HCT116 (cell line): ENCODE data around the gene ATP6V0B. TPM values are rescaled to one million over a fixed set of nuclear protein-coding genes. Genes with fewer than 3 reads are reported as not detected.

Experiments used
- ATAC-seq: fragments of 200-7000 bp; cut with Tn5 transposase; 2 replicates; pipeline ENCODE4 v1.9.1; 2020; ENCODE audit warnings: mild to moderate bottlenecking, moderate library complexity
- BruUV-seq: library from RNA; stranded (reverse); fragments of 400-500 nt; replicated peaks from 2 replicates; lab custom pipeline; 2021; lab: Mats Ljungman, UMichigan
- CTCF ChIA-PET: fragments of 300-600 bp; sonication (Branson Sonifier 250); formaldehyde crosslinking; loops from one replicate; lab custom pipeline; 2021; ENCODE audit warnings: antibody characterized with exemption; lab: Charles Lee
- POLR2A ChIA-PET: fragments of 300-600, 350-600 bp; sonication (Branson Sonifier 250); formaldehyde crosslinking; loops from one replicate; lab custom pipeline; 2021; ENCODE audit warnings: antibody characterized with exemption; lab: Charles Lee
- RAD21 ChIA-PET, 2 experiments: fragments of 300-600 bp; sonication (Branson Sonifier 250); formaldehyde crosslinking; loops; one replicate each; lab custom pipeline; 2023; ENCODE audit warnings: low total read pairs in 2 of 2; ENCODE audit not compliant: uncharacterized antibody in 2 of 2, unreplicated experiment in 2 of 2, low non-redundant PET in 1 of 2; lab: Charles Lee
- DNase-seq: peaks from one replicate; pipeline ENCODE4 v3.0.0-alpha.2; 2010; ENCODE audit warnings: low read depth, low spot score
- H2AFZ ChIP-seq: fragments of 200-600 bp; shearing (Covaris generic), sonication (generic); 2 replicates; pipeline ENCODE4 v1.6.1; 2017; ENCODE audit warnings: low read depth, mixed run types, mixed read lengths, antibody characterized with exemption, low read length; ENCODE audit not compliant: poor library complexity, severe bottlenecking
- H3K27ac ChIP-seq: 2 replicates; pipeline ENCODE4 v1.5.1; 2012; ENCODE audit warnings: low read depth, low read length
- H3K27me3 ChIP-seq: fragments of 200-600 bp; sonication (generic); 2 replicates; pipeline ENCODE4 v1.6.1; 2016; ENCODE audit warnings: mixed run types, low read length, mixed read lengths; ENCODE audit not compliant: insufficient read depth
- H3K36me3 ChIP-seq, 2 experiments: fragments of 200-500 bp in 1 of 2; fragments of 200-600 bp in 1 of 2; sonication (Bioruptor generic) in 1 of 2; sonication (generic) in 1 of 2; 2 replicates each; pipeline versions ENCODE4 v1.5.1 to v1.6.1; 2014 to 2016; ENCODE audit warnings: low read length in 2 of 2, inconsistent platforms in 1 of 2, mixed read lengths in 1 of 2, mixed run types in 1 of 2; ENCODE audit not compliant: insufficient read depth in 2 of 2, control insufficient read depth in 1 of 2
- H3K4me1 ChIP-seq, 2 experiments: fragments of 200-600 bp in 1 of 2; sonication (generic) in 1 of 2; 2 replicates each; pipeline versions ENCODE4 v1.5.1 to v1.6.1; 2012 to 2017; ENCODE audit warnings: low read length in 2 of 2, inconsistent platforms in 1 of 2, mild to moderate bottlenecking in 1 of 2, mixed read lengths in 1 of 2, mixed run types in 1 of 2, moderate library complexity in 1 of 2; ENCODE audit not compliant: insufficient read depth in 2 of 2, control insufficient read depth in 1 of 2
- H3K4me2 ChIP-seq: fragments of 200-600 bp; sonication (generic); 2 replicates; pipeline ENCODE4 v1.6.1; 2017; ENCODE audit warnings: mixed run types, low read length, mixed read lengths
- H3K4me3 ChIP-seq, 2 experiments: fragments of 200-600 bp in 1 of 2; sonication (generic) in 1 of 2; replicated peaks in 1 of 2; 2 replicates each; pipeline ENCODE4 v1.5.1; 2011 to 2016; ENCODE audit warnings: low read length in 2 of 2, control low read depth in 1 of 2, low read depth in 1 of 2, mild to moderate bottlenecking in 1 of 2, mixed read lengths in 1 of 2, mixed run types in 1 of 2
- H3K79me2 ChIP-seq: fragments of 200-600 bp; sonication (generic); 2 replicates; pipeline ENCODE4 v1.6.1; 2017; ENCODE audit warnings: mild to moderate bottlenecking, mixed run types, low read length, moderate library complexity, mixed read lengths; ENCODE audit not compliant: insufficient read depth
- H3K9ac ChIP-seq: fragments of 200-600 bp; sonication (generic); 2 replicates; pipeline ENCODE4 v1.6.1; 2016; ENCODE audit warnings: low read length, mixed read lengths
- H3K9me2 ChIP-seq: fragments of 200-600 bp; sonication (generic), shearing (Covaris generic); 2 replicates; pipeline ENCODE4 v1.6.1; 2017; ENCODE audit warnings: mixed run types, mild to moderate bottlenecking, moderate library complexity; ENCODE audit not compliant: insufficient read depth
- H3K9me3 ChIP-seq, 2 experiments: fragments of 200-500 bp in 1 of 2; fragments of 200-600 bp in 1 of 2; sonication (Bioruptor generic) in 1 of 2; sonication (generic) in 1 of 2; 2 replicates each; pipeline ENCODE4 v1.6.1; 2014 to 2017; ENCODE audit warnings: low read length in 2 of 2, mixed read lengths in 2 of 2, inconsistent platforms in 1 of 2, low read depth in 1 of 2, mild to moderate bottlenecking in 1 of 2, mixed run types in 1 of 2, moderate library complexity in 1 of 2; ENCODE audit not compliant: control insufficient read depth in 1 of 2, insufficient read depth in 1 of 2
- H4K20me1 ChIP-seq: fragments of 200-600 bp; sonication (generic), shearing (Covaris generic); 2 replicates; pipeline ENCODE4 v1.6.1; 2017; ENCODE audit warnings: mixed run types, mild to moderate bottlenecking, moderate library complexity; ENCODE audit not compliant: insufficient read depth
- ATF3 ChIP-seq: IDR thresholded peaks from 2 replicates; pipeline ENCODE4 v1.6.1; 2012
- CBX3 ChIP-seq: IDR thresholded peaks from 2 replicates; pipeline ENCODE4 v1.6.1; 2012; ENCODE audit warnings: low read depth
- CTCF ChIP-seq, 3 experiments: fragments of 200-600 bp in 1 of 3; sonication (generic) in 1 of 3; IDR thresholded peaks in 2 of 3; conservative IDR thresholded peaks in 1 of 3; 2 replicates each; pipeline ENCODE4 v1.5.1; 2012 to 2017; ENCODE audit warnings: low read depth in 2 of 3, low read length in 2 of 3, antibody characterized with exemption in 1 of 3, borderline replicate concordance in 1 of 3, control low read depth in 1 of 3, mild to moderate bottlenecking in 1 of 3, mixed read lengths in 1 of 3, mixed run types in 1 of 3, moderate library complexity in 1 of 3; ENCODE audit not compliant: insufficient read depth in 1 of 3
- EGR1 ChIP-seq: IDR thresholded peaks from 2 replicates; pipeline ENCODE4 v1.6.1; 2012; ENCODE audit warnings: low read depth
- EZH2 ChIP-seq: fragments of 200-600 bp; sonication (generic); IDR thresholded peaks from 2 replicates; pipeline ENCODE4 v1.6.1; 2017; ENCODE audit warnings: antibody characterized with exemption, mixed run types
- EZH2phosphoT487 ChIP-seq: fragments of 200-600 bp; IDR thresholded peaks from 2 replicates; pipeline ENCODE4 v1.6.1; 2018; ENCODE audit warnings: antibody characterized with exemption, borderline replicate concordance
- MAX ChIP-seq: IDR thresholded peaks from 2 replicates; pipeline ENCODE4 v1.6.1; 2012
- SIN3A ChIP-seq: IDR thresholded peaks from 2 replicates; pipeline ENCODE4 v1.6.1; 2012; ENCODE audit warnings: low read depth
- intact Hi-C: fragments of 100-400 bp; cut with micrococcal nuclease; formaldehyde crosslinking; loops from 2 replicates; pipeline ENCODE4 v1.10.0; 2022
- total RNA-seq: library from RNA; stranded (reverse); gene quantifications from one replicate; pipeline ENCODE4 v1.2.1, GENCODE V29; 2021; ENCODE audit not compliant: unreplicated experiment

The ATP6V0B gene
- total RNA-seq, 1 experiment from 2014 or later = 122 TPM

GRCh38 chr1:43956234-43956633 is 18.5 kb upstream of the ATP6V0B start:
- Histone ChIP-seq H3K9ac (no peak overlapping the region), H3K36me3 (peaks cover 0 to 4% of the 10 kb centered on the region in 2 experiments; a peak in 1 of 4 replicates), H3K4me1 (no peaks in the 10 kb centered on the region), H3K4me2 (no peak overlapping the region), H3K9me3 (no peaks in the 10 kb centered on the region), H3K79me2 (no peaks in the 10 kb centered on the region), H3K27me3 (no peaks in the 10 kb centered on the region), H2AFZ (no peak overlapping the region), H4K20me1 (no peaks in the 10 kb centered on the region), H3K9me2 (no peaks in the 10 kb centered on the region), H3K4me3 (no peak overlapping the region), H3K27ac (no peak overlapping the region)
- ATAC-seq = no peak
- no peak for DNase-seq
- ChIA-PET POLR2A (interaction anchor here (1.3 kb wide), 1 partner anchor 13 kb away, joined by 3 read pairs; the partner anchor contains the start of gene DPH2), CTCF (no interaction called here), RAD21 (no interaction called here)
- intact Hi-C loops = no loop called here
- no TSS peak for BruUV-seq
- TF ChIP-seq MAX = no peak
- TF ChIP-seq EZH2phosphoT487 = no peak
- no peak for TF ChIP-seq CTCF (IDR thresholded peaks at IDR 0.05 in 2 of 3, conservative IDR thresholded peaks at IDR 0.05 in 1 of 3; ENCODE audit: borderline replicate concordance in 1 of 3, insufficient read depth in 1 of 3, low read depth in 2 of 3, low read length in 2 of 3)
- no peak for TF ChIP-seq CBX3
- no peak for TF ChIP-seq SIN3A
- no peak for TF ChIP-seq EZH2

GRCh38 chr1:43957407-43958040 is 17.2 kb upstream of the ATP6V0B start:
- no peak overlapping the region for H3K4me2 ChIP-seq

More at GRCh38 chr1:43957407-43958040, 17.2 kb upstream of the ATP6V0B start:
- ChIA-PET CTCF (no interaction called here), RAD21 (no interaction called here), POLR2A (no interaction called here)
- intact Hi-C loops = no loop called here
- Histone ChIP-seq H3K27me3 (no peaks in the 10 kb centered on the region), H3K9me3 (no peaks in the 10 kb centered on the region), H3K9me2 (no peaks in the 10 kb centered on the region), H4K20me1 (no peaks in the 10 kb centered on the region), H3K36me3 (peaks cover 0 to 4% of the 10 kb centered on the region in 2 experiments; a peak in 2 of 4 replicates), H3K9ac (no peak overlapping the region), H3K27ac (no peak overlapping the region), H3K4me3 (no peak overlapping the region), H2AFZ (no peak overlapping the region), H3K4me1 (no peaks in the 10 kb centered on the region), H3K79me2 (no peaks in the 10 kb centered on the region)
- ATAC-seq (no peak), DNase-seq (no peak)
- TF ChIP-seq ATF3 (no peak), EGR1 (no peak)
- BruUV-seq = no TSS peak
